NK-92 (cell line): Measurements from ENCODE around the gene TMTC2.

Experiments used
- DNase-seq: peaks from one replicate; lab custom pipeline; 2025; ENCODE audit not compliant: unreplicated experiment; lab: John Stamatoyannopoulos, UW

TMTC2 gene

DNA sequence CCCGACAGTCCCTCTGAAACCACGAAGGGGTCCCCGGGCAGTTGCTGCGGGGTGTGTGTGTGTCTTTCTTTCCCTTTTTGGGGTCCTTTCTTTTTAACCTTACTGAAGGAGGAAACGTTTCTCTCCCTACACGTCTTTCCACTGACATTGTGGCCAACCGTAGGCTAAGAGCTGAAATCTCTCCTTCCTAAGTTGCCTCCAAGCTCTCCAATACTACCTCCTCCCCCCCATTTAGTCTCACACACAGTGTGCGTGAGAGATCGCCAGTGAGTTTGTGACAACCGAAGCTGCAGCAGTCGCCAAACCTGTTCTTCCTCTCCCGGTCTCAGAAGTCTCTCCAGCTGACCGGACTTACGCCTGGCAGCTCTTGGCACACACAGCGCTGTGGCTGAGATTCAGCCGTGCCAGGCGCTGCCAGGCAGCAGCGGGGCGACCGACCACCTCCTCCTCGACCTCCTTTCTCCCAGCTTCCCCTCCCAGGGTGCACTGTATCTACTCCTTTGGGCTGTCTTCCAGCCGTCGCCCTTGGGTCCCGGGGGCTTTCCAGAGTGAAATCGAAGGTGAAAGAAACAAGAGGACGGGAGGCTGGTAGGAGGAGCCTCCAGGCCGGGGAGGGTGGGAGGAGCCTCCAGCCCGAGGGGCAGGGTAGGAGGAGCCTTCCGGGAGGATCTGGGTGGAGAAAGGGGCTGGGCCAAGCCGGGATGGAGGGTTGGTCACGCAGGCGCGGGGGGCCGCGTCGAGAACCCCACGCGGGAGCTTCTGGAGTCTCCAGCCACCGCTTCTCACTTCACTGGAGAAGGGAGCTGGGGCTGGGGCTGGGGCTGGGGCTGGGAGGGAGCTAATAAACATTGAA lies at the start of gene TMTC2:
Gene TMTC2 (plus strand): TSS at position 739 of the 853 bp plus-strand sequence.
- no peak for DNase-seq

DNA sequence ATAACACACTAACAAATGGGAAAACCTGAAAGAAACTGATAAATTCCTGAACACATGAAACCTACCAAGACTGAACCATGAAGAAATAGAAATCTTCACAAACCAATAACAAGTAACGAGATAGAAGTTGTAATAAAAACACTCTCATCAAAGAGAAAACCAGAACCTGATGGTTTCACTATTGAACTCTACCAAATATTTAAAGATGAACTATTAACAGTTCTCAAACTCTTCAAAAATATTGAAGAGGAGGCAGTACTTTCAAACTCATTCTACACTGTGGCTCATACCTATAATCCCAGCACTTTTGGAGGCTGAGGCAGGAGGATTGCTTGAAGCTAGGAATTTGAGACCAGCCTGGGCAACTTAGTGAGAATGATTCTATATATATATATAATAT lies 48.4 kb upstream of the TMTC2 start:
- DNase-seq: no peak

DNA sequence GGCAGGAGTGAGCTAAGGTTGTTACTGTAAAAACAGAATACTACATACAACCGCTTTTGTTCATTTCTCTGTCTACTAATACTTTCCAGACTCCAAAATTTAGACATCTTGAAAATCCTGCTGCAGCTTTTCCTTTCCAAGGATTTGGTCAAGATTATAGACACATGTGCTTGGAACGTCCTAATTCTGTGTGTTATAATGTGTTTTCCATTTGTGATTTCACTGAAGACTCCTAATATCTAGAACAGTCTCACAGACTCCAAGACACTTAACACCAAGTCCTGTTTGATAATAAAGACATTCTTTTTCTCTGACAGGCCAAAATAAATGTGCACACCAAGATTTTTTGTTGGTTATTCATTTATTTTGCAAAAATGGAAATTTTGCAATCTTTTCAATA lies 41.8 kb upstream of the TMTC2 start:
- no peak for DNase-seq

GRCh38 chr12:82645414-82645813 lies 41.3 kb upstream of the TMTC2 start:
- no peak for DNase-seq

GRCh38 chr12:82647853-82648252 lies 38.9 kb upstream of the TMTC2 start:
- no peak for DNase-seq

DNA sequence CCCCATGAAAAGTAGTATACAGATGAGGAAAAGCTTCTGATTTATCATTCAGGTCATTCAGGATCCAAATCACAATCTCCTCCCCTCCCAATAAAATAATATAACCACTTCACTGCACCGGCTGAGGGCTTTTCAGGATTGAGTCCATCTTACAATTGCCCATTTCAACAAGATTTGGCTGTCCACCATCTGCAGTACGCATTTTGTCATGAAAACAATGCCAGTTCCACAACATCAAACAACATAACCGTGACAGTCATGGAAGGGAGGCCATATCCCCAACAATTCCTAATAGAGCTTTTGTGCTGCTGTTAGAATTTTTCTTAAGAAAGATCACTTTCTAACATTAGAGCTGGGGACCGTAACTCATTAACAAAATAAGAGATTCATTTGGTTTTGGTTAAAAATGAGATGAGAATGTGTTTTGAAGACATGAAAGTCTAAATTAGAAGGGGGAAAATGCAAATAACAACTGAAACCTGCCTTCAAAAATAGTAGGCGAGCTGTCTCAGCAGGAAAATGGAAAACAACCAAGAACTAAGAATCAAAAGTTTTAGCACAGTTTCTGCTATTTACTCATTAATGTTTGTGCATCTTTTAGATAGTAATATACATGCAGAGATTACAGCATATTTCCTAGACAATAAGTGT lies 38.3 kb upstream of the TMTC2 start:
- no peak for DNase-seq

DNA sequence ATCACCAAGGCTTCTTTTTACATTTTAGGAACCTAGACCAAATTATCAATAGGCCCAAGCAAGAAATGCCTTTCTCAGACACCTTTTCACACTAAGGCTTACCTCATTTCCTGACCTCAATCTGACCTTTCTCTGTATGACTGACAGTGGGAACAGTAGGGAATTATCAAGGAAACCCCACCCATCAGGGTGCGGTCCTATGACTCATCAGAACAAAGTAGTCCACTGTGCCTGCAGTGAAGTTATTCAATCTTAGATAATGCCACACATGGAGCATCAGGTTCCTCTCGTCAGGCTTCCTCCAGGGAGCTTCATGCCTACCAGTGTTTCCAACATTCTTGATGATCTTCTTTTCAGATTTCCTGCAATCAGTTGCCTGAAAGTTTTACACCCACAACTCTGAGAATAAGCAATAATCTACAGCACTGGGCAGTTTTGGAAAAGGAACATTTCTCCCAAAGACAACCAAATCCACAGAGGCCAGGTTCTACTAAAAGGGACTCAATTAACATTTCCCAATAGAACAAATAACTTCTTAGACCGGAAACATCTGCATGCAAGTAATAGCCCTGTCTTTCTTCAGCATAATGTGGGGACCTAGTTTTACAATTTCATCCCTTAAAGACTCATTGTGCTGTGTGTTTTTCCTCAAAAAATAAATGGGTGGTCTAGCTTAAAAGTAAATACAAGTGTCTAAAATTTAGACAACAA lies 35.9 kb upstream of the TMTC2 start:
- no peak for DNase-seq

DNA sequence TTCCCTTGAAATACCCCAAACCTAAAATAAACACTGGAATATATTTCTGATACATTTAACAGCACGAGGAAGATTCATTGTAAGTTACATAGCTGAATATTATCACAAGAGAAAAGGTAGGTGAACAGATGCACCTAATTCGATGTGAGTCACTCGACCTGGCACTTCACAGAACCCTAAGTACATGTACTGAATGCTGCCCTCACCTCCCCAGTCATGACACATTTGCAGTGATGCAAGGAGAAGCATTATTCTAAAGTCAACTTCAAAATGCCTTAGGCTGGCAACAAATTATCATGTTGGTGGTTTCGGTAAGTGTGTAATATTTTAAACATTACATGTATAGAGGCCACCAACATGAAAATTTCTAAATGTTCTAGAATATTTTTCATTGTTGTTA lies 35.2 kb upstream of the TMTC2 start:
- no peak for DNase-seq

GRCh38 chr12:82652071-82652470 lies 34.6 kb upstream of the TMTC2 start:
- no peak for DNase-seq

GRCh38 chr12:82655751-82656150 lies 31.0 kb upstream of the TMTC2 start:
- DNase-seq: no peak

GRCh38 chr12:82659343-82660207 lies 27.1 kb upstream of the TMTC2 start:
- no peak for DNase-seq

DNA sequence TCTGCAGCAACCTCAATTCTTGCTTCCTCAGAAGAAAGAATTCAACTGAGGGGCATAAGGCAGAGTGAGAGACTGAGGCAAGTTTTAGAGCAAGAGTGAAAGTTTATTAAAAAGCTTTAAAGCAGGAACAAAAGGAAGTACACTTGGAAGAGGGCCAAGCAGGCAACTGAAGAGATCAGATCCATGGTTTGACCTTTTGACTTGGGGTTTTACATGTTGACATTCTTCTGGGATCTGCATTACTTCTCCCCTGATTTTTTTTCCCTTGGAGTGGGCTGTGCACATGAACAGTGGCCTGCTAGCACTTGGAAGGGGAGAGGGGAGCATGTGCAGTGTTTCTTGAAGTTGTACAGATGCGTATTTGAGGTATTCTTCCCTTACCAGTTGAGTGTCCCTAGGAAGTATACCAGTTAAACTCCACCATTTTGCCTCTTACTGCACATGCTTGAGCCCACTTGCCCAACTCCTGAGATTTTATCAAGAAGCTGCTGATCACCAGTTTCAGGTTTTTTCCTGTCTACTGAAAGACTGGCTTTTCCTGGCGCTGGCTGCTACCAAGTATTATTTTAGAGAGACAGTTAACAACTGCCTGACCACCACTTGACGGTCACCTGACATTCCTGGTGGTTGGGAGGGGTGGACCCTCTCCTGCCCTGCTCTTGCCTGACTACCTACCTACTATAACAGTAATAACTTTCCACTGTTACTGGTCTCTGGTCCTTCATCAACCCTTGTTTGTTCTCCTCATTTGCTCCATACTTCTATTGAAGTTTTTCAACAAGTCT lies 26.0 kb upstream of the TMTC2 start:
- no peak for DNase-seq

GRCh38 chr12:82663893-82664292 lies 22.8 kb upstream of the TMTC2 start:
- DNase-seq: no peak

- no peak for DNase-seq
Observed at GRCh38 chr12:82665142-82665923, 21.4 kb upstream of the TMTC2 start.

DNA sequence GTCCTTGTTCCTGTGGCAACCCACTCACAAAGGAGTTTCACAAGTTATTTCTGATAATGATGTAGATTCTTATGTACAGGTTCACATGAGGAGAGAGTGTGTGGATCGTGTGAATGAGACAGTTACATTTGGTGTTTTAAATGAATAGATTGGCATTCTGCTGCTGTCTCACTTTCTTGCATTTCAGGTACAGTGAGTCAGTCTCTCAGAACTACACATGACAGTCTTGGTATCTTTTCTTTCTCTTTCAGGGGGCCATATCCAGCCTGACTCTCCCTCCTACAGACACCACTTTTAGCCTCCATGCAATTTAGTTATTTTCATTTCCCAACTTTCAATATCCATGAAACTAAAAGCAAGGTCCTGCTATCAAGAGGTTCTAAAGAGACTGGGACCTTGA lies 19.9 kb upstream of the TMTC2 start:
- no peak for DNase-seq

GRCh38 chr12:82671673-82672195 lies 15.0 kb upstream of the TMTC2 start:
- no peak for DNase-seq

DNA sequence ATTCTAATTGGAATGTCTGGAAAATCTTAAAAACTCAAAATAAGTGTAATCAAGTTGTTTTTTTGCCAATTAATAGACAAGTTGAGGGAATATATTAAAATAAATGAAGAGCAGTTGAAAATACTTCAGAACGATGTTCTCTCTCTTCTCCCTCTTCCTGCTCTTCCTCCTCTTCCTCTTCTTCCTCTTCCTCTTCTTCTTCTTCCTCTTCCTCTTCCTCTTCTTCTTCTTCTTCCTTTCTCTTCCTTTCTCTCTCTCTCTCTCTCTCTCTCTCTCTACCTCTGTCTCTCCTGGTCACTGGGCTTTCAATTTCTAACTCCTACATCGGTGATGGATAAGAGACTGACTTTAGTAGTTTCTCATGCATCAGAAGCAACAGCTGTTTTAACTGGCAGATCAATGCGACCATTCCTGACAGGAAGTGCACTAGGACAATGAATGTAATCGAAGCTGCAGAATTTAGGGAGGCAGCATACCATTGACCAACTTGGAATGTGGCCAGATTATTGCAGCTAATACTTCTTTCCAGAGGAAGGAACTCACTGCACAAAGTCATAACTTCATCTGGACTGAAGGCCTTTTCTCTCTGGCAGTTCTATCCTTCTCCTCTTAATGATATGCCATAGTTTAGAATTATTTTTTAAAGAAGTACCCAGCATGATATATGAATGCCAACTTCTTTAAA lies 13.8 kb upstream of the TMTC2 start:
- no peak for DNase-seq

DNA sequence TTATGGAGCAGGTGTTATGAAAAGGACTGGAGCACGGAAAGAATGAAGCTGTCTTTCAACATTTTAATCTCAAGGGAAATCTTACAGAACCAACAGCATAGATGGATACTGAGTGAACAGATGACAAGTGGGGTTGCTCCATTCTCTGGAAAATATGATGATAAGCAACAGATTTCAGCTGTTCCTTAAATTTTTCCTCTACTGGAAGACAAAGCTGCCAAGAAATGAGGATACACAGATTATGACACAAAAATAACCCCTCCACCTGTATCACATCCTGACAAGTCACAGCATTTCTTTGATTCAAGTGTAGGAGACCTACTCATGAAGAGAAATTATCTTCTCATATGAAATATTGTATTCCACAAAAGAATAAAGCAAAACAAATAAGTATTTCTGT lies 13.0 kb upstream of the TMTC2 start:
- no peak for DNase-seq

DNA sequence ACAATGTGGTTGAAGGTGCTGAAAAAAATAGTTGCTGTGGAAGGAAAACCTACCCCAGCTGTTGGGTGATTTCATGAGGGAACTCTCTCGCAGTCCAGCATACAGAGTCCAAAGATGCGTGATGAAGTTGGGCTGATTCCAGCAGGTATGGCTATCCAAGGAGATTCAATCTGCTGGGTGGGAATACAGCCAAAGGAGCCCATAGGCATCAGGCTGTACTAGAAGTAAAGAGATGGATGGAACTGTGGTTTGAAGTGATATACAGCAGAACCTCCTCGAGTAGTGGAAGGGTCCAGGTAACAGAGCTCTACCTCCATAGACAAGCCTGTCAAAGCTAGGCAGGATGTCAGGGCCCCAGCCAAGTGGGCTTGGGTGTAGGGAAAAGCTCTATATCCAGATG lies 11.5 kb upstream of the TMTC2 start:
- DNase-seq: no peak
